K562 (cell line): ENCODE data around the gene DLG4. TPM values are rescaled to one million over a fixed set of nuclear protein-coding genes. Genes with fewer than 3 reads are reported as not detected.

Source experiments
- ATAC-seq: fragments of 200-7000 bp; cut with Tn5 transposase; 3 replicates; pipeline ENCODE4 v1.9.1; 2020; ENCODE audit warnings: moderate library complexity
- BruUV-seq: library from RNA; stranded (reverse); fragments of 400-500 nt; replicated peaks from 2 replicates; lab custom pipeline; 2021; lab: Mats Ljungman, UMichigan
- CTCF ChIA-PET: fragments of 300-600 bp; formaldehyde crosslinking; extraction: SDS; loops from one replicate; lab custom pipeline; 2021; ENCODE audit warnings: low intra/inter-chr PET ratio; lab: Yijun Ruan, JAX
- POLR2A ChIA-PET: fragments of 300-600, 350-650 bp; sonication (Branson Sonifier 250); formaldehyde crosslinking; extraction: SDS; loops from one replicate; lab custom pipeline; 2021; ENCODE audit warnings: antibody characterized with exemption, inconsistent platforms; lab: Yijun Ruan, JAX
- DNase-seq, 4 experiments: peaks; one replicate each; pipeline versions ENCODE4 v3.0.0 to v3.0.0-alpha.2; 2011 to 2018; ENCODE audit warnings: low spot score in 3 of 4, mixed read lengths in 3 of 4; ENCODE audit errors: extremely low read depth in 1 of 4
- FAIRE-seq: peaks from 2 replicates; lab custom pipeline; 2011; peaks lifted over from hg19 to GRCh38; lab: Jason Lieb, UNC
- H2AFZ ChIP-seq: 2 replicates; pipeline ENCODE4 v1.6.0; 2011; ENCODE audit warnings: low read depth, low read length, control low read depth, inconsistent platforms
- H3K27ac ChIP-seq: fragments of 200-600 bp; 3 replicates; pipeline ENCODE4 v1.8.0; 2011; ENCODE audit warnings: low read depth, mild to moderate bottlenecking, control low read depth, inconsistent platforms, low read length, moderate library complexity, mixed read lengths; ENCODE audit errors: extremely low read depth
- H3K27me3 ChIP-seq, 2 experiments: fragments of 300-600 bp in 1 of 2; 2 replicates in 1 of 2; 3 replicates in 1 of 2; pipeline versions ENCODE4 v1.6.0 to v1.8.0; 2011; ENCODE audit warnings: inconsistent platforms in 2 of 2, low read length in 2 of 2, mild to moderate bottlenecking in 1 of 2, mixed read lengths in 1 of 2, moderate library complexity in 1 of 2; ENCODE audit not compliant: control insufficient read depth in 2 of 2, insufficient read depth in 2 of 2
- H3K36me3 ChIP-seq: fragments of 300-600 bp; 3 replicates; pipeline ENCODE4 v1.8.0; 2011; ENCODE audit warnings: mild to moderate bottlenecking, low read length, inconsistent platforms; ENCODE audit not compliant: control insufficient read depth, insufficient read depth
- H3K4me1 ChIP-seq, 2 experiments: fragments of 200-600 bp in 1 of 2; replicated peaks in 1 of 2; 2 replicates in 1 of 2; 3 replicates in 1 of 2; pipeline versions ENCODE4 v1.5.1 to v1.8.0; 2011; ENCODE audit warnings: inconsistent platforms in 2 of 2, low read length in 2 of 2, mild to moderate bottlenecking in 1 of 2, mixed read lengths in 1 of 2, moderate library complexity in 1 of 2; ENCODE audit not compliant: control insufficient read depth in 2 of 2, insufficient read depth in 2 of 2
- H3K4me2 ChIP-seq: 2 replicates; pipeline ENCODE4 v1.6.1; 2011; ENCODE audit warnings: low read length, control low read depth, inconsistent platforms, mixed read lengths; ENCODE audit not compliant: insufficient read depth
- H3K4me3 ChIP-seq: fragments of 200-600 bp; sonication (generic), shearing (Covaris generic); 2 replicates; pipeline ENCODE4 v1.5.1; 2016; ENCODE audit warnings: control low read depth, inconsistent platforms
- H3K79me2 ChIP-seq: fragments of 200-600 bp; 3 replicates; pipeline ENCODE4 v1.8.0; 2011; ENCODE audit warnings: low read length, inconsistent platforms; ENCODE audit not compliant: control insufficient read depth, insufficient read depth
- H3K9ac ChIP-seq, 2 experiments: 2 replicates each; pipeline versions ENCODE4 v1.6.0 to v1.6.1; 2011; ENCODE audit warnings: low read depth in 2 of 2, low read length in 2 of 2, control low read depth in 1 of 2, inconsistent platforms in 1 of 2, mild to moderate bottlenecking in 1 of 2, mixed read lengths in 1 of 2; ENCODE audit not compliant: insufficient read depth in 1 of 2
- H3K9me1 ChIP-seq: one replicate; pipeline ENCODE4 v1.6.0; 2011; ENCODE audit warnings: inconsistent platforms, mild to moderate bottlenecking, low read length, moderate library complexity; ENCODE audit not compliant: control insufficient read depth, insufficient read depth
- H3K9me3 ChIP-seq: replicated peaks from 2 replicates; pipeline ENCODE4 v1.5.1; 2011; ENCODE audit warnings: low read depth, low read length, inconsistent platforms; ENCODE audit not compliant: control insufficient read depth, insufficient read depth
- H4K20me1 ChIP-seq: replicated peaks from 2 replicates; pipeline ENCODE4 v1.6.1; 2011; ENCODE audit warnings: low read length, inconsistent platforms, mixed read lengths; ENCODE audit not compliant: control insufficient read depth, insufficient read depth
- KDM5B ChIP-seq: fragments of 200-600 bp; sonication (generic); IDR thresholded peaks from 2 replicates; pipeline ENCODE4 v1.6.1; 2012; ENCODE audit warnings: low read depth, mild to moderate bottlenecking, moderate library complexity, low read length, control low read depth, inconsistent platforms; ENCODE audit not compliant: insufficient replicate concordance
- MIER1 ChIP-seq: fragments of 450-650 bp; IDR thresholded peaks from 2 replicates; pipeline ENCODE4 v1.6.1; 2016; ENCODE audit warnings: antibody characterized with exemption, mild to moderate bottlenecking, low read depth
- POLR2A ChIP-seq: fragments of 450-650 bp; conservative IDR thresholded peaks from 2 replicates; pipeline ENCODE4 v1.6.1; 2016
- ZBTB7A ChIP-seq: IDR thresholded peaks from 2 replicates; pipeline ENCODE4 v1.6.1; 2011; ENCODE audit warnings: low read depth, mild to moderate bottlenecking, low read length, moderate library complexity, borderline replicate concordance; ENCODE audit not compliant: control insufficient read depth
- ZNF124 ChIP-seq: sonication (generic); formaldehyde crosslinking; IDR thresholded peaks from 2 replicates; pipeline ENCODE4 v1.8.1; 2022; ENCODE audit warnings: missing genetic modification reagents
- ZNF436 ChIP-seq: fragments of 250-450, 450-650 bp; sonication (Bioruptor Pico); formaldehyde crosslinking; IDR thresholded peaks from 2 replicates; pipeline ENCODE4 v1.7.0; 2020; ENCODE audit warnings: mild to moderate bottlenecking
- WGBS: fragments of 100-300 bp; shearing (Covaris generic); methylation state at CpG from one replicate; pipeline ENCODE4 v1.1.6; 2016; ENCODE audit warnings: low coverage, mixed read lengths; ENCODE audit not compliant: insufficient coverage; ENCODE audit errors: missing lambda C conversion rate; 5-methylcytosine and 5-hydroxymethylcytosine counted together
- in situ Hi-C: fragments of 300-500 bp; cut with MboI; formaldehyde crosslinking; loops from 4 replicates; pipeline ENCODE4 v1.15.0; 2018; ENCODE audit warnings: inconsistent platforms, mixed read lengths
- intact Hi-C: fragments of 100-400 bp; cut with micrococcal nuclease; formaldehyde crosslinking; loops from 2 replicates; pipeline ENCODE4 v1.14.2; 2022
- polyA plus RNA-seq, 8 experiments: library from polyadenylated mRNA; depleted of rRNA in 4 of 8; stranded (reverse) in 5 of 8; unstranded in 3 of 8; fragments of >200 nt; fragmentation: Nextera tagmentation in 2 of 8; fragmentation: Illumina TruSeq in 1 of 8; extraction: Ambion mirVana in 2 of 8; extraction: Trizol in 1 of 8; gene quantifications; 2 replicates each; pipeline versions ENCODE4 v1.2.1 to v1.2.3, GENCODE V29; 2011 to 2014; ENCODE audit warnings: inconsistent platforms in 1 of 8, missing spikeins in 1 of 8
- total RNA-seq, 7 experiments: library from RNA; depleted of rRNA in 6 of 7; stranded (reverse); fragments of >200 nt in 6 of 7; fragmentation: Illumina TruSeq in 2 of 7; extraction: Trizol in 2 of 7; gene quantifications; 2 replicates each; pipeline versions ENCODE4 v1.2.1 to v1.2.3, GENCODE V29; 2011 to 2021; ENCODE audit warnings: low replicate concordance in 1 of 7

Gene DLG4
- total and polyA plus RNA-seq, 9 of the 15 experiments (the other 6 are each of a cell fraction or from before 2014, with no cell fraction given) = 0.03 to 12.0 (median 4.1) TPM

- TF ChIP-seq ZBTB7A (0 out of 2 replicates have a peak, but pooled peaks have one; percentile 42), MIER1 (no peak), POLR2A (0 out of 2 replicates have a peak, but pooled peaks have one; percentile 24), ZNF436 (CRISPR knock-in tag) (no peak)
These were observed 2.3 kb downstream of the DLG4 start (continued) for GRCh38 chr17:7217113-7217987.

GRCh38 chr17:7216242-7217112 lies 3.2 kb downstream of the DLG4 start:
- no peaks in the 10 kb centered on the region for H3K9me3 ChIP-seq
- in situ Hi-C loops (no loop called here), intact Hi-C loops (no loop called here)
- H3K9me1 ChIP-seq = peaks cover 6% of the 10 kb centered on the region
- peaks cover 56% of the 10 kb centered on the region for H3K79me2 ChIP-seq
- H3K36me3 ChIP-seq = peaks cover 11% of the 10 kb centered on the region; the same call in 2 of the 3 replicates
- peak overlapping the region in 1 of 2 experiments; percentile 82; a peak in 1 of 4 replicates for H3K9ac ChIP-seq
- no peaks in the 10 kb centered on the region for H3K27me3 ChIP-seq
- no peak overlapping the region for H2AFZ ChIP-seq
- H4K20me1 ChIP-seq = peaks cover 6% of the 10 kb centered on the region
- TF ChIP-seq KDM5B (peak; percentile 11), ZNF124 (no peak)
- CTCF ChIA-PET = no interaction called here
- H3K4me2 ChIP-seq = peak overlapping the region; percentile 73
- DNase-seq (no peak), ATAC-seq (no peak), FAIRE-seq (no peak)
- 5% methylated on average over 7 of the region's 7 CpGs for WGBS
- peaks cover 39 to 56% of the 10 kb centered on the region in 2 experiments for H3K4me1 ChIP-seq
- peak overlapping the region; percentile 52; the same call in 1 of the 3 replicates for H3K27ac ChIP-seq
- BruUV-seq = TSS peak; percentile 38
- peak overlapping the region; percentile 44 for H3K4me3 ChIP-seq
- POLR2A ChIA-PET = interaction anchor here (0.6 to 0.7 kb wide), 2 partner anchors 10 to 136 kb away, joined by 3 to 4 read pairs; no protein-coding TSS in a partner anchor
